Measurements from ENCODE around the gene MMP15.
A peak's percentile ranks its signal among the peaks of the same experiment; 100 is the strongest.
"Not testable (repeated sequence)": the region's sequence is repeated elsewhere in the genome, so short reads cannot be mapped to it uniquely, and the experiment has no call there.

The MMP15 gene

DNA sequence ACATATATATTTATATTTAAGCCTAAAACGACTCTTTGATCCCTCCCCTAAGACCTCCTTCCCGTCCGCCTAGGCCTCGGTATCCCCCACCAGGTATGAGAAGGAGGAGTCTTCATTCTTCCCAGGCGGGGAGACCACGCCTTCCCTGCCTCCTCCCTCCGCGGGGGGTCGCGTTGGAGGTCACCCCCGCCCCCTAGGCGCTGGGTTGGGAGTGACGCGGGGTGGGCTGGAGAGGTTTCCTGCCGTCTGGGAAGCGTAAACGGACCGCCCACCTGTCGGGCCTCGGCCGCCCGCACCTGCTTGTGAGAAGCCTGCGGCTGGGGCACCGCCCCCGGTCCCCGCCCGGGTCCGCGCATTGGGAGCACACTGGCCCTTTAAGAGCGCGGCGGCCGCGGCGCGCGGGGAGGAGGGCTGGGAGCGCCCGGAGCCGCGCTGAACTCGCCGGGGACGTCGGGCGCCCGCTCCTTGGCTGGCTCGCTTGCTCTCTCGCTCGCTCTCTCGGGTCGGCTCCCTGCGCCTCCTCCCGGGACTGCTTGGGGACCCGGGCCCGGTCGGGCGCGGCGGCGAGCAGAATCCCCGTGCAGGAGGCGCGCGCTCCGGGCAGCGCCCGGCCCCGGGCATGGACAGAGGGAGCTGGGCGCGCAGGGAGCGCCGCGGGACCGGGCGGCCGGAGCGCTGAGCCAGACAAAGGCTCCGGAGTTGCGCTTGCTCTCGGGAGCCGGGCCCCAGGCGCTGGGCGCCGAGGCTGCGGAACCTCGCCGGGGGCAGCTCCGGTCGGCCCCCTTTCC, at the start of gene MMP15:
MMP15 (plus strand) TSS at position 404 of the 788 bp plus-strand sequence. CDS start 597 bp downstream, outside the sequence.
- no peak for DNase-seq (ENCODE audit: low read depth, low spot score)

GRCh38 chr16:57976331-57976796, 49.2 kb upstream of the MMP15 start:
- DNase-seq (ENCODE audit: low read depth, low spot score): no peak

- DNase-seq (ENCODE audit: low read depth, low spot score): no peak
These were observed 48.0 kb upstream of the MMP15 start for GRCh38 chr16:57977418-57978069.

DNA sequence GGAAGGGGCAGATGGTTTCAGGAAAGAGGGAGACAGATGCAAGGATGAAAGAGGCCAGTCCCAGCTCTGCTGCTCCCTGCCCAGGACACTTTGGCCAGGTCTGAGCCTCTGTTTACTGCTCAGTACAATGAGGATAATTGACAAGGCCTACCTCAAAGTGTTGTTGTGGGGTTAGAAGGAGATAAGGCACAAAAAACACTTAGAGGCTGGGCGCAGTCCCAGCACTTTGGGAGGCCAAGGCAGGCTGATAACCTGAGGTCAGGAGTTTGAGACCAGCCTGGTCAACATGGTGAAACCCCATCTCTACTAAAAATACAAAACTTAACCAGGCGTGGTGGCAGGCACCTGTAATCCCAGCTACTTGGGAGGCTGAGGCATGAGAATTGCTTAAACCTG, 47.5 kb upstream of the MMP15 start:
- not testable (repeated sequence) for DNase-seq (ENCODE audit: low read depth, low spot score)

- DNase-seq (ENCODE audit: low read depth, low spot score): no peak
These were observed 46.5 kb upstream of the MMP15 start for GRCh38 chr16:57979006-57979585.

- no peak for DNase-seq (ENCODE audit: low read depth, low spot score)
These were observed 43.9 kb upstream of the MMP15 start for GRCh38 chr16:57981636-57982035.

DNA sequence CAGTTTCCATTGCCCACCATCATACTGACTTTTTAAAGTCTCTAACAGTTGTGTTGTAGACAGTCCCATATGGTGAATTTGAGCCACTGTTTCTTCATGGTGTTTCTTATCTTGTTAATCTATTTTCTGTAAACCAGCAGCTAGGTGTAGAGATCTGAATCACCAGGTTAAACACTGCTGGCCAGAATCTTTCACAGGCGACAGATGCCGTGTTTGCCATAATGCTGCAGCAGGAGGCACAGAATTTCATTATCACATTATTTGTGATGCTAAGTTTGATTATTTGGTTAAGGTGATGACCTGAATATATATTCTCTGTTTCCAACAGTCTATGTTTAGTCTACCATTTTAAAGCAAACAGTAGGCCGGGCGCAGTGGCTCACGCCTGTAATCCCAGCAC, 43.2 kb upstream of the MMP15 start:
- no peak for DNase-seq (ENCODE audit: low read depth, low spot score)

- DNase-seq (ENCODE audit: low read depth, low spot score): peak; percentile 73
These were observed 40.9 kb upstream of the MMP15 start for GRCh38 chr16:57984443-57985203.

DNA sequence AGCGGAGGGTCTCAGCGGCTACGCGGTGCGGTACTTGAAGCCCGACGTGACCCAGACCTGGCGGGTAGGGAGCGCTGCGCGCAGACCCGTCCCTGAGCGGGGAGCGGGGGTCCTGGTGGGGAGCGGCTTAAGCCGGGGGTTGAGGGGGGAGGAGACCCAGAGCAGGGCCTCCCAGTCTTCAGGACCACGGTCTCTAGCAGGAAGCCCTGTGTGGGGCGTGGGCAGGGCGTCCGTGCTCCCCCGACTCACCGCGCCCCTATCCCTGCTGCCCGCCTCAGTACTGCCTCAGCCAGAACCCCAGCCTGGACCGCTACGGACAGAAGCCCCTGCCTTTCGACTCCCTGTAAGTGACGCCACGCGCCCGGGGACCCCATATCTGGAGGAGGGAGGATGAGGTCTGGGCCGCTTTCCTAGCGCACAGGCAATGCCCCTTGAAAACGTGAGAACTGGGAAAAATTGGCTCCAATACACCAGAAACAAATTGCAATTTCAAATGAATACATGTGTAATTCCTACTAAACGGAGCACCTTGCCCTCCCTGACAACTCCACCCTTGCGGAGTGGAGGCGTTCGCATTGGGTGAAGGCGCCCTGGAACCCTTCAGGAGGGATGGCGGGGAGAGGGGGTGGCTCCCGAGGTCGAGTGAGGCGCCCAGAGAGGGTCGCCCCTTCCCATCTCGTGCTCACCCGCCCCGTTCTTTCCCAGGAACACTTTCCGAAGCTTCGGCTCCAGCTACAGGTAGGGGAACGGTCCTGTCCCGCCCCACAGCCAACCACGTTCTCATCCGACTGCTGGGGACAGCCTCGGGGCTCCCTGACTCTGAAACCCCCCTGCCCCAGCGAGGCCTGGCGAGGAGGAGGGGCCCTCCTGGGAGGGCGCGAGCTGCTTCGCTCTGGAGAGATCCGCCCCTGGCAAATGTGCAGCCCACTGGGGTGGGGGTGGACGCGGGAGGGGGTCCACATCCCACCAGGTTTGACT, 40.1 kb upstream of the MMP15 start:
- DNase-seq (ENCODE audit: low read depth, low spot score): no peak

- DNase-seq (ENCODE audit: low read depth, low spot score): no peak
These were observed 39.4 kb upstream of the MMP15 start for GRCh38 chr16:57986196-57986595.

DNA sequence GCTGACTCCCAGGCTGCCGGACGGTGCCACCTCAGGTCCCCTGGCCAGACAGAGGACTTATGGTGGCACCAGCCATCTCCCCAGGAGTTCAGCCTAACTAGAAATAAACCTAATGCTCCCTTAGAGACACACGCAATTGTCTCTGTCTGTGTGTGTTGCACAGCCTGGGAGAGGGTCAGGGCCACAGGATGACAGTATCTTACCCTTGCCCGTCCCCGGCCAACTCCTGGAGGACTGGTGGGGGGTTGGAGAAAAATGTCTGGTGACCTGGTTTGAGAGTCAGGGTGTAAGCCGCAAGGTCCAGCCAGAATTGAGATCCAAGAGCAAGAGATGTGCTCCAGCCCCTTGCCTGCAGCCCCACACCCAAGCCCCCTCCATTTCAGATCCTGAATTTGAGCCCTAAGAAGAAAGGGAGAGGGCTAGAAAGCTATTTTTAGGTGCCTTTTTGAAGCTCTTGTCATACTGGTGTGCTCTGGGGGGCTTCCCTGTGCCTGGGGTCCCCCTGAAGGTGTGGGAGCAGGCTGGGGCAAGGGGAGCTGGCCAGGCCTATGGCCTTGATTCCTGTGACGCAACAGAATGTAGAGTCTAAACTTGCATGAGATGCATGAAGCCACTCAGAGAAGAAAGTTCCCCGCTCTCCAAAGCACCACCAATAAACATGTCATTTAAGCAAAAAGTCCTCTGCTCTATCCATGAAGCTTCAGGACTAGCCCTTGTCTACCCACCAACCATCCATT, 37.9 kb upstream of the MMP15 start:
- DNase-seq (ENCODE audit: low read depth, low spot score): no peak

GRCh38 chr16:57988929-57989328, 36.6 kb upstream of the MMP15 start:
- no peak for DNase-seq (ENCODE audit: low read depth, low spot score)

- DNase-seq (ENCODE audit: low read depth, low spot score): no peak
These were observed 33.9 kb upstream of the MMP15 start for GRCh38 chr16:57991551-57992059.

DNA sequence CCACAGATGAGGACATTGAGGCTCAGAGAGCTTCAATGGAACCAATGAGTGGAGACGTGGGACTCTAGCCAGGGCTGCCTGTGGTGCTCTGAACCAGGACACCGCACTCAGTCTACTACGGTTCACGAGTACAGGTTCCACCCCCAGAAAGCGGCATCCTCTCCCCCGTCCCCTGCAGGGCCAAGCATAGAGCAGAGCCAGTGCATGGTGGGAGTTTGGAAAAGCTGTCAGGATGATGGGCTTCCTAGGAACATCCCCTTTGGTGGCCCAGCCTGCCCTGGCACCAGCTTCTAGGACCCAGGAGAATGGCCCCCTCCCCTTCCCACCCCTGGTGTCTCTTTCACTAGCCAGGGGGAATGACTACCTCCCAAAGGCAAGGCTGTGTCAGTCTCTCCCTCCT, 33.5 kb upstream of the MMP15 start:
- DNase-seq (ENCODE audit: low read depth, low spot score): no peak

DNA sequence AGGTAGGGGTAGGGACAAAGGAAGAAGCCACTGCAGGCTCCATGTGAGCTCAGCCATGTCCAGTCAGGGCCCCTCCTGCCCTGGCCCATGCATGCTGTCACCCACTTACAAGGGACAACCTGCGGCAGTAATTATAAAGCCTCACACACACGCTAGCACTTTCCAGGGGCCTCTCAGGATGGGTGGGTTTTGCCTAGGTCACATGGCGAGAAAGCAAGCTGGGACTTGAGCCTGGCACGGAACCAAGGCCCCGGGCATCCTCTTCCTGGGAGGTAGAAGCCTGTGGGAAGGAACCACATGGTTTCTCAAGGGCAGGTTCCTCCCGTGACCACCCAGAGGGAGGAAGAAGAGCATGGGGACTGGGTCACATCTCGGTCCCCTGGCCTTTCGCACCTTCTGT, 32.1 kb upstream of the MMP15 start:
- no peak for DNase-seq (ENCODE audit: low read depth, low spot score)

- DNase-seq (ENCODE audit: low read depth, low spot score): no peak
These were observed 31.7 kb upstream of the MMP15 start for GRCh38 chr16:57993897-57994296.

DNA sequence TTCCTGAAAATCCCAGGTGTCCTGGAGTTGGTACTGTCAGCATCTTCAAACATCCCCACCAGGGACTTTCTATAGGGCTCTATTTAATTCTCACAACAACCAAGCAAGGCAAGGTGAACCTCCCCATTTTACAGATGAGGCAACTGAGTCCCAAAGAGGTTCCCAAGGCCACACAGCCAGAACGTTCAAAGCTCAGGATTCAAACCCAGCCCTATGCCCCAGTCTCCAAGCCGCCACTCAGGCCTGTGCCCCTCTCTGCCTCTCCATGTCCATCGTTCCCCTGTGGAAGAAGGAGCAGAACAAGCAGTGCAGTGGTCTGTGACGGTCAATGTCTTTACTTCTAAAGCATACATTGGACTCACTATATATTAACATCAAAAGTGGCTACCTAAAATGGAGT, 31.2 kb upstream of the MMP15 start:
- DNase-seq (ENCODE audit: low read depth, low spot score): no peak

DNA sequence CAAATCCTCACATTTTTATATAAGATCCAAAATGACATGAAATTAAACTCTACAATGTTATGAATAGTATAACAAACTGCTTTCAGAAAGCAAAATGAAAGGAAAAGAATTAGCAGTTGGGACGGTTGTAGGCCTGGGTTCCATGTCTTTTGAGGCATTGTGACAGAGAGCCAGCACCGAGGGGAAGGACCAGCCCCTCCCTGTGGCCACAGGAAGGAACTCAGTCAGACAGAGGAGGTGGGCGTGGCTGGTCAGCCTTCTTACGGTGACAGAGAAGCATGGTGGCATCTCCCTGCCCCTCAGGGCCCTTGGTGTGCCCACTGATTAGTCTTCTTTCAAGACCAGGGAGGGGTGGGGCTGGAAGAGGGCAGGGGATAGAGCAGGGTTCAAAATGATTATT, 30.8 kb upstream of the MMP15 start:
- DNase-seq (ENCODE audit: low read depth, low spot score): no peak

DNA sequence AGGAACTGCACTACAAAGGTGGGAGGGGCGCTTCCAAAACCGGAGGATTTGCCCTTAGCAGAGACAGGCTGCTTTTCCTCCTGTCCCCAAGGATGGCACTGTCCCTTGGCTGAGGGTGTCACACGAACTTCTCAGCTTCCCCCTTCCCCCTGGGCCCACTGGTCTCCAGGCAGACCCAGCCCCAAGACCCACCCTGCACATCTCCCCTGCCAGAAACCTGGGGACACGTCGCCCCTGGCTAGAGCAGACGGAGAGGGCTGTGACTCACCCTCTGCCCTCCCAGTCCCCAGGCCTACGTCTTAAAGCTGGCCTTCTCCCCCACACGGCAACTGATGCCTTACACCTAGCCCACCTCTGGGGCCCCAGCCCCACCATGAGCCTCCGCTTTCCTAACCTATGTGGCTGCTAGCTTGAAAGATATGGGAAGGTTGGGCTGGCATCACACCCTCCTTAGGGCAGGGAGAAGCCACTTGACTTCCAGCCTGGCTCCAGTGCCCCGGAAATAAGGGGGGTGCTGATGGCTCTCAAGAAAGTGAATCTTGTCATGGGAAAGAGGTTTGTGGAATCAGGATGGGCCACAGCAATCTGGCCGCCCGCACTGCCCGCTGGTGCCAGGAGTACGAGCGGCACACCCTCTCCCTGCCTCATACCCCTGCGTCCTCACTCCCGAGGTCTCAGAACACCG, 29.7 kb upstream of the MMP15 start:
- DNase-seq (ENCODE audit: low read depth, low spot score): no peak
